H54 (cell line): Measurements from ENCODE around the gene TMEM89.

Experiments used
- DNase-seq: peaks from one replicate; pipeline ENCODE4 v3.0.0; 2011; ENCODE audit warnings: low spot score, mixed read lengths; ENCODE audit not compliant: insufficient read length
- FAIRE-seq: peaks from 3 replicates; lab custom pipeline; 2011; peaks lifted over from hg19 to GRCh38; lab: Jason Lieb, UNC
- POLR2A ChIP-seq: IDR thresholded peaks from 2 replicates; pipeline ENCODE4 v1.6.1; 2011; ENCODE audit warnings: low read depth, mild to moderate bottlenecking, low read length

Gene TMEM89

DNA sequence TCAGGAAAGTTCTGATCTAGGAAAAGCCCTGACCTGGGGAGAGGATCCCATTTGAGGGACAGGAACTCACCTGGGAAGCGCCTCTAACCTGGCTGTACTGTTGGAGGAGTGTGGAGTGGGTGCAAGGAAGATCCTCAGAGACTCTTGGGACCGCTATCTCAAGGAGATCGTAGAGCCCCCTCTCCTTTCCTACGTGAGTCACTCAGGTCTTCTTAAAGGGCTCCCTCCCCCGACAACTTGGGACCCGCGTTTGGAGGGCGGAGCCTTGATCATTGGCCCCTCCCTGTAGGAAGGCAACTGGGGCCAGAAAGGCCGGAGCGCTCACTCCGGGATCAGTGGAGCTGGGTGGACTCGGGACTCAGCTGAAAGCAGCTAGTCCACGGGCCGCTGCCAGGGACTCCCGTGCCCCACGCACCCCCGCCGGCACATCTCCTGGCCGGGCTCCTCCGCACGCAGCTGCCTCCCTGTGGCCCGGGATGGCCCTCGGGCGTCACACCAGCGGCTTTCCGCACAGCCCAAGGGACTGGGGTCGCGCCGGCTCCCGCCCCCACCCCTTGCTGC lies 13.2 kb upstream of the TMEM89 start:
- peak; percentile 60; the same call in 1 of the 2 replicates for TF ChIP-seq POLR2A
- DNase-seq (peak; percentile 81), FAIRE-seq (no peak)

DNA sequence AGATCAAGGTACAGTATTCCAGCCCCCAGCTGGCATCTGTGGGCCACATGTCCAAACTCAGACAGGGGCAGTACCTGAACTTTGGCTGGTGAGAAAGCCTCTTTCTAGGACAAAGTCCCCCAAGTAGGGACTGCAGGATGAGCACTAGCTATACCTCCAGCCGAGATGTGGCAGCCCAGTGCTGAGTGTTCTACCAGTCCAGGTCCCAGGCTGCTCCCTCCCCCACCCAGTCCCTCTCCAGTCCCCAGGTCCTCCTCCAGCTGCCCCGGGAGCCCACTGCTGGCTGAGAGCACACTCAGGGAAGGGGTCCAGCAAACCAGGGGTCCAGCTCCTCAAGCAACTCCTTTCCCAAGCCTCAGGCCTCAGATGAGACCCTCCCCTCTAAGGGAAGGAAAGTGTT lies 12.2 kb upstream of the TMEM89 start:
- DNase-seq (no peak), FAIRE-seq (no peak)

DNA sequence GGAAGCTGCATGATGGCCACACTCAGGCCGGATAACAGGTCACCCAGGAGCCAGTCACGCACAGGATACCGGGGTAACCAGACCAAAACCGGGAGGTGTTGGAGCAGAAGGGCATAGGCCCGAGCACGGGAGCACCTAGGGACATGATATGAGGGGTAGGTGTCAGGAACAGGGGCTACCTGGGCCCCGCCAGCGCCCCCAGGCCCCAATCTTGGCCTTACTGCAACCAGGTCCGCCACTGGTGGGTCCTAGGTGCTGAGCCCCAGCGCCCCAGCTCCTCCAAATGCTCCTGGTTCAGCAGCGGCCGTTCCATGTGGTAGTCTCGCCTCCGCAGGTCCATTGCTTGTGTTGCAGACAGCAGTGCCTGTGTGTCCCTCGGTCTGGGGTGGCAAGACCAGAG lies 11.7 kb upstream of the TMEM89 start:
- DNase-seq (no peak), FAIRE-seq (no peak)
- TF ChIP-seq POLR2A = no peak

More for the DNA sequence above, 12.2 kb upstream of the TMEM89 start:
- no peak for TF ChIP-seq POLR2A

DNA sequence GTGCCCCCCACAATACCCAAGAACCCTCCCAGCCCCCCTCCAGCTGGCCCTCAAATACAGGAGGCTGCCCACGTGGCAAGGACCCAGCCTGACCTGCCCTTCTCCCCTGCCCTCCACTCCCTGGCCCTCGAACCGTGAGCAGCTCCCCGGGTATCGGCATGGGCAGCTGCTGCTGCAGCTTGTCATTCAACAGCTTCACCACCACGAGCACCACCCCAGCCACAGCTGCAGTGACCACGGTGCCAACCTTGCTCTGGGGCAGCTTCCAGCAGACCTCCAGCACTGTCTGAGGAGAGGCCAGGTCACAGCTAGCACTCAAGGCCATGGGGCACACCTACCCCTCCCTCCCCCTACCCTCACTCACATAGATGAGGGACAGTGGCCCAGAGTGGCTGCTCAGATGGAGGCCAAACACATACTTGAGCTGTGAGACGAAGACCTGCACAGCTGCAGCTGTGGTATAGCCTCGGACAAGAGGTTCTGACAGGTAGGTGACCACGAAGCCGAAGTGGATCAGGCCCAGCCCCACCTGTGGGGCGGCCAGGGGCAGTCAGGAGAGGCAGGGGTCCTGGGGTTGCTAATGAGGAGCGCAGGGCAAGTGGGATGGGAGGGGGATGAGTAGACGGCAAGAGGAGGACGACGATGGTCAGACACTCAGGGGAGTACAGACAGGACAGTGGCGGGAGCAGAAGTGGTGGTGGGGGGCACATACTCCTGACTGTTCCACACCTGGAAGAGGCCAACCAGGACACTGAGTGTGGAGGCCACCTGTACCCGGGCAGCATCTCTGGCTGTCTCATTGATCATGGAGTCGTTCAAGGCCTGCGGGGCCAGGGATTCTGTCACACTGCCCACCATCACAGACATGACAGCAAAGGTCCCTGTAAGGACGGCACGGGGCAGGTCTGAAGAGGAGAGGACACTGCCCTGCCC lies 10.2 kb upstream of the TMEM89 start:
- no peak for FAIRE-seq
- DNase-seq = no peak
- no peak for TF ChIP-seq POLR2A

DNA sequence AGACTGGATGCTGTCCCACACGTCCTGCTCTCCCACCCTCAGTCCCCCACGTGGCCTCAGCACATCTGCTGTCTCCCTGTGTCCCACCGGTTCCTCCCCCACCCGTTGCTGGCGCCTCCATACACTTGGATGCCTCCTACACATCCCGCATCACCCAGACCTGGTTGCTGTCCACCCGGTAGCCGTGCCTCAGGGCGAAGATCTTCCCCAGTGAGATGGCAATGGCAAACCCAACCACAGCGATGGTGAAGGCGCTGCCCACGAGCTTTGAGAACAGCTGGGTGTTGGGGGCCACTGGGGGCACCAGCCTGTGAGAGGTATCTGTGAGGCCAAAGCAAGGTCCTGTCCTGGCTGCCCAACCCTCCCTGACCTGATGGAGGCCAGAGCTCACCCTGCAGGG lies 9.3 kb upstream of the TMEM89 start:
- DNase-seq (no peak), FAIRE-seq (no peak)
- TF ChIP-seq POLR2A = no peak

DNA sequence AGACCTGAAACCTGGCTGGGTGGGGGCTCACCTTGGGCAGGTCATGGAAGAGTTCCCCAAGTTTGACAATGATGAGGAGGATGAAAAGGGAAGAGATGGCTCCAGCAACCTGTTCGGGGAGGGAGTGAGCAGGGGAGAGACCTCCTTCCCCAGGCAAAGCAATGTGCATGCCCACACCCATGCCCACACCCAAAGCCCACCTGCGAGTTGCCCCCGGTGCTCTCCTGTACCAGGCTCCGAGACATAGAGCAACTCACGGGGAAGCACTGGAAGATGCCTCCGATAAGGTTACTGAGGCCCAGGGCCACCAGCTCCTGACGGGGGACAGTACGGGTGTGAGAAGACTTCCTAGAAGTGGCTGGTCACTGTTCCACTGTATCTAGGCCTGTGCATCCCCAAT lies 8.8 kb upstream of the TMEM89 start:
- DNase-seq (no peak), FAIRE-seq (no peak)
- TF ChIP-seq POLR2A = no peak

DNA sequence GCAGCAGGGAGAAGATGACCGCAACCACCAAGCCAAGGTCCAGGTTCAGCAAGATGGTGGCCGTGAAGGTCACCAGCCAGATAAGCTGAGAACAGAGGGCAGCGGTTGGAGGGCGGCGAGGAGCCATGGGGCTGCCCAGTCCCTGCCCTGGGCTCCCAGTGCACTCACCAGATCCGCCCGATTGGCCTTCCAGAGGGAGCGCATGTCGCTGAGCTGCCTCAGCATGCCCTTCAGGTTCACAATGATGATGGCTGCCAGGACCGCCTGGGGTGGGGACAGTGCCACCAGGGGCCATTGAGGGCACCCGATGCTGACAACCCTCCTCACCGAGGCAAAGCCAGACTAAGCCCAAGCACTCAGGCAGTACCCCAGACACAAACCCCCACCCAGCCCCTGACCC lies 8.3 kb upstream of the TMEM89 start:
- no peak for FAIRE-seq
- DNase-seq = no peak
- no peak for TF ChIP-seq POLR2A

DNA sequence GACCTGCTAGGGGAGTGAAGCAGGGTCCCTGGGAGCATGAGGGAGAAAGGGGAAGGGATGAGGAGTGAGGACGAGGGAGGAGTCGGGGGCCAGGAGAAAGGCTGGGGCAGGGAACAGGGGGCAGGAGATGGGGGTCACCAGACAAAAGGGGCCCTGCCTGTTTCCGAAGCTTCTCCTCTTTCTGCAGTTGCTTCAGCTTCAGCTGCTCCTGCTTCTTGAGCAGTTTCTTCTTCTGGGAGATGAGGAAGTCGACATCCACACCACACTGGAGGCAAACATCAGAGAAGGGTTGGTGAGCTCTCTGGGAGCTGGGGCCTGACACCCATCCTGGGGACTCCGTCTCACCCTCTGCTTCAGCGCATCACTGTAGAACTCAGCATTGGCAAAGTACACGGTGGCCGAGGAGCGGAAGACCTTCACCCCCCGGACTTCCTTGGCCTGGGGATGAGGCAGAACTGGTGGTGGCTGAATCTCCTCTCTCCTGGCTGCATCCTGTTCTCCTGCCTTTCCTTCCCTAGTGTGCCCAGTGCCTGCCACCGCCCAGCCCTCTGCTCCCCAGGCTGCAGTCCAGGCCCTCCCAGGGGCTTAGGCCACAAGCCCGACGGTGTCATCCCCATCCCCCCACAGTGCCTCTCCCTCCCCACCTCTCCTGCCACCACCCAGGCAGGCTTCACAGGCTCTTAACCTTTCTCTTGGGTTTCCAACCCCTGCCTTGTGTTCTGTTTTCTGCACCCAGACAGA lies 6.9 kb upstream of the TMEM89 start:
- no peak for DNase-seq
- no peak for TF ChIP-seq POLR2A
- FAIRE-seq = no peak

DNA sequence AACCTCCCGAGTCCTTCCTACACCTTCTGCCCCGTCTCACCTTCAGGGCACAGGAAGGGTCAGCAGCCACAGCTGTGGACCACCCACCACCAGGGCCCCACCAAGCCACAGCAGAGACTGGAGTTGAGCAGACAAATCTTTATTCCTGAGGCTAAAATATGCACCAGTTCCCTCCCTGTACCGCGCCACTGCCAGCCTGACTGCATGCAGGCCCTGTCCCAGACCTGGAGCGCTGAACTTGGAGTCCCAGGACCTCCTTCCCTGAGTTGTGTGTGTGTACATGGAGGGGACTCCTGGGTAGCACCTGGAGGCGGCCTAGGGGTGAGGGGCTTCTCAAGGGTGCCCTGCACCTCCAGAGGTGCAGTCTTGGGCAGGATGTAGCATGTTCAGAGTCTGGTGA lies 4.0 kb upstream of the TMEM89 start:
- no peak for TF ChIP-seq POLR2A
- no peak for DNase-seq
- FAIRE-seq = no peak

DNA sequence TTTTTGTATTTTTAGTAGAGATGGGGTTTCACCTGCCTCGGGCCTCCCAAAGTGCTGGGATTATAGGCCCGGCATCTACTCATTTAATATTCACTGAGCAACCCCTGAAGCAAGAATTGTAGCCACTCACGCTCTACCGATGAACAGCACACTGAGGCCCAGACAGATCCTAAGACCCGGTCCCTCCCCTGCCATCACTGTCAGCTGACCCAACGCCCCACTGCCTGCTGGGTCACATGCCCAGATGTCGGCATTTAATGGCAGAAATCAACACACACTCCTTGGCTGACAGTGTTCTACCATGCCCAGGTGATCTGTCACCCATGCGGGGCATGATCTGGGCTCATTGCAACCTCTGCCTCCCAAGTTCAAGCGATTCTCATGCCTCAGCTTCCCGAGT lies 3.2 kb upstream of the TMEM89 start:
- DNase-seq = no peak
- no peak for FAIRE-seq
- TF ChIP-seq POLR2A = no peak

DNA sequence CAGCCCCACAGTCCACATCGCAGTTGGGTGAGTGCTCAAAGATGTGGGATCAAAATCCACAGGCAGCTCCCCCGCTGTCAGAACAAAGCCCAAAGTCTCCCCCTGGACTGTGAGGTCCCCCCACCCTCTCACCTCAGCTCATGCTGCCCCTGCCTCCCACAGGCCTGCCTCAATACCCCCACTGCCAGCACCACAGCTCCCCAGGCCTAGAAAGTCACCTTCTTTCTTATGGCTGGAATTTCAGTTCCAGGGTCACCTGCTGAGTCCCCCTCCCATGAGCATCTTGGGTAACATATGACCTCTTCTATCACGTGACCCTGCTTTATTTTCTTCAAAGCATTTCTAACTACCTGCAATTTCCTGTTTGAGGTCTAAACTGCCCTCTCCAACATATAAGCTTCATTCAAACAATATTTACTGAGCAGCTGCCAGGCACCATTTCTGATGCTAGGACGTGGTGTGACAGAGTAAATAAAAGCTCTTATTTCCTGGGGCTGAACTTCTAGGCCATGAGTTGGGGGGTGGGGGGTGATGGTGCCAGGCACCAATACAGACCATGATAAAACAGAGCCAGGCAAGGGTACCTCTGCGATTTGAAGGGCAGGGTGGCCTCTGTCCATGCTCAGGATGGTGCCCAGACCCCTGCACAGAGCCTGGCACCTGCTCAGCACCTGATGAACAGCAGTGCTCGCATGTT lies 2.4 kb upstream of the TMEM89 start:
- no peak for DNase-seq
- no peak for TF ChIP-seq POLR2A
- no peak for FAIRE-seq

DNA sequence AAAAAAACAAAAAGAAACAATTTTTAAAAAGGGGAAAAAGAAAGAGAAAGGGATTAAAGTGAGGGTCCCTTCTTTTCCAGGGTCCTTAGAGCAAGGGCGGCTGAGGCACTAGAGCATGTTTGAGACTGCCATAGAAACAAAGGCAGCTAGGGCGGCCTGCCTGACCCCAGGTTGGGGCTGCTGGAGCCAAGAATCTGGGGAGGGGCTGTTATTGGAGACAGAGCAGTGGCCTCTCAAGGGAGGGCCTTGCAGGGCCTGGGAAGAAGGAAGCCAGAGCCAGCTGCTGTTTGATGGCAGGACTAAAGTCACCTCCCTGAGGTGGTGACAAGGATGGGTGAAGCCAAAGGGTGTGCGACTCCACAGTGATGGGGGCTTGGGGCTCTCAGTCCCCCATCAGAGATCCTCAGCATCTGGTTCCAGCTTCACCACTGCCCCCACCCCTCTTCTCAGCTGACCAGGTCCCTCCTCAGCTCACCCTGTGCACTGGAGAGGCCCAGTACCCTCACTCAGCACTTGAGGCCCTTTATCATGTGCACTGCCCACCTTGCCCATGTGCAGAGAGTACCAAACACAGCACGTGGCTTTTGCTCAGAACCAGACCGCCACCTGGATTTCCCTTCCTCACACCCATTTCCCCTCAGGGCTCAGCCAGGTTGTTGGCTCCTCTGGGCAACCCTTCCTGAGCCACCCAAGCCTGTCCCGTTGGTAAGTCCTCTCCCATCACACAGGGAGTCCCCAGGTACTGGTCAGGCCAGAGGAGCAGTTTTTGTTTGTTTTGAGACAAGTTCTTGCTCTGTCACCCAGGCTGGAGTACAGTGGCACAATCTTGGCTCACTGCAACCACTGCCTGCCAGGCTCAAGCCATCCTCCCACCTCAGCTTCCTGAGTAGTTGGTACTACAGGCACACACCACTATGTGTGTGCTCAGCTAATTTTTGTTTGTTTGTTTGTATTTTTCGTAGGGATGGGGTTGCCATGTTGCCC lies 1.7 kb downstream of the TMEM89 start:
- no peak for TF ChIP-seq POLR2A
- no peak for FAIRE-seq
- DNase-seq = no peak
